GM18858 (cell line): ENCODE data around the gene PRRX2.
"Not testable (repeated sequence)": the region's sequence is repeated elsewhere in the genome, so short reads cannot be mapped to it uniquely, and the experiment has no call there.

Experiments
- ATAC-seq: cut with Tn5 transposase; IDR thresholded peaks from one replicate; pipeline ENCODE4 v1.9.1; 2021; ENCODE audit not compliant: unreplicated experiment

PRRX2 gene

GRCh38 chr9:129755151-129755550 lies 89.7 kb downstream of the PRRX2 start:
- ATAC-seq = no peak

GRCh38 chr9:129756191-129756590 lies 90.7 kb downstream of the PRRX2 start:
- ATAC-seq = no peak

DNA sequence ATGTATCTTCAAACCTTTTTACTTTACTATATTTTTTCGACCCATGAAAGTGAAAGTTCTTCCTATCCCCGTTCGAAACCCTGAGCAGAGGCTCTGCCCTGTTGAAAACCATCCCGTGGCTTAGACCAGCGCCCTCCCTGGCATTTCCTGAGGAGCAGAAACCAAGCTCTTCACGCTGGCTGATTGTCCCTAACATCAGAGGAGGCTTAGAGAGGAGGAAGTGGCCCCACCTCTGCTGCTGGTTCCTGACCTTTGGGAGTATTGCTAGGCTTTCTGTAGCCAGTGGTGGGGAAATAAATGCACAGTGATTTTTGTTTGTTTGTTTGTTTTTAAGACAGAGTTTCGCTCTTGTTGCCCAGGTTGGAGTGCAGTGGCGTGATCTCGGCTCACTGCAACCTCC lies 91.6 kb downstream of the PRRX2 start:
- no peak for ATAC-seq

GRCh38 chr9:129759319-129759718 lies 93.9 kb downstream of the PRRX2 start:
- no peak for ATAC-seq

DNA sequence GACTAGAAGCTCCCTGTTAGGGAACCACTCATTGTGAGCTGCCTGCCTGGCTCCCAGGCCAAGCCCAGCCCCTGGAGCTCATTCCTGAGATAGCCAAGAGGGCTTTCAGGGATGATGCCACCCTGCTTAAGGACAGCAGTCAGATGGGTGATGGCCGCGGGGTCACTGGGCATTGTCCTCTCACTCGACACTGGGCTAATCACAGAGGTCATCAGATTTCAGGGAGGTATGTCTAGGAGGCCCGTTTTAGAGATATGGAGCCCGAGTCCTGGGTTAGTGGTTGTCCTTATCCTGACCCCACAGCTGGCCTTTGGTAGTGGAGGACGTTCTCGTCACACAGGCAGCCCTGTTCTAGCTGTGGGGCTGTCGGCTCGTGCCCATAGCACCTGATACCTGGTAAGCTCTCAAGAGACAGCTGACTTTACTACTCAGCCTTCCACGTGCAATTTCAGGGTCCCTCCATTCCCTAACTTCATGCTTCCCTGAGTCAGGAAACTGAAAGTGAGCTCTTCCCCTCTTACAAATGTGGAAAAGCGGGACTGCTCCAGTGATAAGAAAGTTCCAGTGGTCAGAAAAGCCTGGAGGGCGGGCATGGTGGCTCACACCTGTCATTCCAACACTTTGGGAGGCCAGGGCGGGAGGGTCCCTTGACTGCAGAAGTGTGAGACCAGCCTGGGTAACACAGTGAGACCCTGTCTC lies 94.5 kb downstream of the PRRX2 start:
- ATAC-seq = no peak

- ATAC-seq = not testable (repeated sequence)
These were observed 95.3 kb downstream of the PRRX2 start for GRCh38 chr9:129760784-129761183.

GRCh38 chr9:129761293-129761900 lies 96.0 kb downstream of the PRRX2 start:
- ATAC-seq = no peak

DNA sequence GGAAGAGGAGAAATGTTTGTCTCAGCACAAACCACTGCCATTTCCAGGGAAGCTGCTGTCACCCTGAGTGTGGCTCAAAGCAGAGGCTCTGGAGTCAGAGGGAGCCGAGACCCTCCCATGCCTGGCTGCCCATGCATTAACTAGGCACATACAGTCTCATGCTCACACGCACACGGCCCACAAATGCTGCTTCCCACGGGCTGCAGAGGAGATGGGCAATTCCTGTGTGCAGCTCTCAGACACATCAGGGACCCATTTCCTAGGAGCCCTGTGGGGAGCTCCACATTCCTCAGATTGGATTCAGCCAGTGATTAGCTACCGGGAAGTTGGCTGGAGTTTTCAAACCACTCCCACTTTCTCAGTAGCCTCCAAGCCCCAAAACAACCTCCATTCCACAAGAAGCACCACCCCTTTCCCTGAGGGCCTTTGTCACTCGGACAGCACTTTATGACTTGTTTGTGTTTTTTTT lies 96.5 kb downstream of the PRRX2 start:
- ATAC-seq = no peak

DNA sequence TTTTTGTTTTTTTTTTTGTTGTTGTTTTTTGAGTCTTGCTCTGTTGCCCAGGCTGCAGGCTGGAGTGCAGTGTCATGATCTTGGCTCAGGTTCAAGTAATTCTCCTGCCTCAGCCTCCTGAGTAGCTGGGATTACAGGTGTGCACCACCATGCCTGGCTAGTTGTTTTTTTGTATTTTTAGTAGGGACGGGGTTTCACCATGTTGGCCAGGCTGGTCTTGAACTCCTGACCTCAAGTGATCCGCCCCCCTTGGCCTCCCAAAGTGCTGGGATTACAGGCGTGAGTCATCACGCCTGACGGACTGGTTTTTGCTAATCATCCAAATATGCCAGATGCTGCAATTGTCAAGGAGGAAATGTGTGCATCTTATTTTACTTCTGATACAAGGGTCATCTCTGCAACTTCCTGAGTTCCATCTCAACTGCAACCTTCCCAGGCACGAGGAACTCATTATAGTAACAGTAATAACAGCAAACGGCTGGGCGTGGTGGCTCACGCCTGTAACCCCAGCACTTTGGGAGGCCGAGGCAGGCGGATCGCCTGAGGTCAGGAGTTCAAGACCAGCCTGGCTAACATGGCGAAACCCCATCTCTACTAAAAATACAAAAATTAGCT lies 97.0 kb downstream of the PRRX2 start:
- not testable (repeated sequence) for ATAC-seq

GRCh38 chr9:129762985-129763926 lies 97.8 kb downstream of the PRRX2 start:
- no peak for ATAC-seq

DNA sequence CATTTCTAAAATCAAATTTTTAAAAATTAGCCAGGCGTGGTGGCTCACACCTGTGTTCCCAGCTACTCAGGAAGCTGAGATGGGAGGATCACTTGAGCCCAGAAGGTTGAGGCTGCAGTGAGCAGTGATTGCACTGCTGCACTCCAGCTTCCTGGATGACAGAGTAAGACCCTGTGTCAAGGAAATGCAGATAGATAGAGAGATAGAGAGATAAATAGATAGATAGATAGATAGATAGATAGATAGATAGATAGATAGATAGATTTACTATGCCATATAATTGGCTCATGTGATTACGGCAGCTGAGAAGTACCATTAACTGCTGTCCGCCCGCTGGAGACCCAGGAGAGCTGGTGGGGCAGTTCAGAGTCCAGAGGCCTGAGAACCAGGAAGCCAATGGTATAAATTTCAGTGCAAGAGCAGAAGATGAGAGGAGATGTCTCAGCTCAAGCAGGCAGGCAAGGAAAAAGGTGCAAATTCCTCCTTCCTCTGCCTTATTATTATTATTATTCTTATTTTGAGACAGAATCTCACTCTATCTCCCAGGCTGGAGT lies 100.4 kb downstream of the PRRX2 start:
- ATAC-seq = no peak

- ATAC-seq = no peak
These were observed 103.0 kb downstream of the PRRX2 start for GRCh38 chr9:129768486-129768885.

DNA sequence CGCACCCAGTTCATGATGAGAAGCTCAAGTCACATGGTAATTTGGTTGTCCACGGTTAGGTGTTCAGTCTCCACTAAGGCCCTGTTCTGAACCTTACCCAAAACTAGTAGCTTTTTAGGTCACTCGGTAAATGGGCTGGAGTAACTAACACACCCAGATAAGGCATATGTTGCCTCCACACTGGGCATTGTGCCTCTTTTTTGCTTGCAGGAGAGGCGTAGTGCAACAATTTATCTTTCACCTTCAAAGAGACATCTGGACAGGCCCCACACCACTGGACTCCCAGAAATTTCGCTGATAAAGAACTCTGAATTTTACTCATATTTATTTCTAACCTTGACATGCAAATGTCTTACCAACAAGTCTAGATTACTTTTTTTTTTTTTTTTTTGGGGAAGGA lies 104.2 kb downstream of the PRRX2 start:
- no peak for ATAC-seq

DNA sequence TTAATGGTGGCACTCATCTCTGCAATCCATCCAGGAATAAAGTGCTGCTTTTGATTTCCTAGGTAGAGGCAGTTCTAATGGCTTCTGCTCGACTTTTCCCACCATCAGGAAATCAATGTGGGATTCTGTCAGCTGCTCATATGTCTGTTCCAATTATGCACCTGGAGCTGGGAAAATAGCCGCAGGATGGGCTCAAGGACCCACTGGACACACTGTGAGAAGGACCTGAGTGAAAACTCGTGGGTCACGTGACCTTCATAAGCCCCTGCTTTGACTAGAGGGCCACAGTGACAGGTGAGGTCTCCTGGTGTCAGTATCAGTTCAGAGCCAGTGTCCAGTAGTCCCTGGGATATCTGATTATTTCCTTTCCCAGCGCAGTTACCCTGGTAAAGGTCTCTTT lies 105.3 kb downstream of the PRRX2 start:
- no peak for ATAC-seq
